Liver (tissue), 3 donors: Measurements from ENCODE around the gene RAPSN.
A peak's percentile ranks its signal among the peaks of the same experiment; 100 is the strongest.

Source experiments
- EGR1 ChIP-seq, 2 donors: IDR thresholded peaks; 2 replicates each; pipeline ENCODE4 v1.6.1; 2016 to 2018; ENCODE audit warnings: antibody characterized with exemption in 2 of 2, low read depth in 2 of 2
- HNF4A ChIP-seq, 2 donors: conservative IDR thresholded peaks; 2 replicates each; pipeline ENCODE4 v1.6.1; 2016; ENCODE audit warnings: antibody characterized with exemption in 2 of 2, mild to moderate bottlenecking in 2 of 2
- HNF4G ChIP-seq: IDR thresholded peaks from 2 replicates; pipeline ENCODE4 v1.6.1; 2016; ENCODE audit warnings: antibody characterized with exemption
- JUND ChIP-seq, 2 donors: IDR thresholded peaks; 2 replicates each; pipeline ENCODE4 v1.6.1; 2016; ENCODE audit warnings: antibody characterized with exemption in 2 of 2
- RAD21 ChIP-seq, 2 donors: IDR thresholded peaks; 2 replicates each; pipeline ENCODE4 v1.6.1; 2016; ENCODE audit warnings: antibody characterized with exemption in 2 of 2, mild to moderate bottlenecking in 2 of 2
- RXRA ChIP-seq, 2 donors: IDR thresholded peaks; 2 replicates each; pipeline ENCODE4 v1.6.1; 2017 to 2018; ENCODE audit warnings: antibody characterized with exemption in 2 of 2, mild to moderate bottlenecking in 1 of 2
- SP1 ChIP-seq: IDR thresholded peaks from 2 replicates; pipeline ENCODE4 v1.6.1; 2018; ENCODE audit warnings: antibody characterized with exemption, mild to moderate bottlenecking
- YY1 ChIP-seq: IDR thresholded peaks from 2 replicates; pipeline ENCODE4 v1.6.1; 2016; ENCODE audit warnings: antibody characterized with exemption, mild to moderate bottlenecking
- TF ChIP-seq, protein P1 (sequence below): fragments of 150-350 bp; IDR thresholded peaks from 2 replicates; pipeline ENCODE4 v1.5.1; 2017; ENCODE audit warnings: improper control_type of control experiment, low read depth, low read length; ENCODE audit not compliant: missing input control
- TF ChIP-seq, protein P2 (sequence below): IDR thresholded peaks from 2 replicates; pipeline ENCODE4 v1.6.1; 2016; ENCODE audit warnings: antibody characterized with exemption
- TF ChIP-seq, protein P3 (sequence below): IDR thresholded peaks from 2 replicates; pipeline ENCODE4 v1.6.1; 2016; ENCODE audit warnings: antibody characterized with exemption
- TF ChIP-seq, protein P4 (sequence below): IDR thresholded peaks from 2 replicates; pipeline ENCODE4 v1.6.1; 2016; ENCODE audit warnings: antibody characterized with exemption, mild to moderate bottlenecking
- donor health status: healthy.
- donor health status: healthy.

DNA sequence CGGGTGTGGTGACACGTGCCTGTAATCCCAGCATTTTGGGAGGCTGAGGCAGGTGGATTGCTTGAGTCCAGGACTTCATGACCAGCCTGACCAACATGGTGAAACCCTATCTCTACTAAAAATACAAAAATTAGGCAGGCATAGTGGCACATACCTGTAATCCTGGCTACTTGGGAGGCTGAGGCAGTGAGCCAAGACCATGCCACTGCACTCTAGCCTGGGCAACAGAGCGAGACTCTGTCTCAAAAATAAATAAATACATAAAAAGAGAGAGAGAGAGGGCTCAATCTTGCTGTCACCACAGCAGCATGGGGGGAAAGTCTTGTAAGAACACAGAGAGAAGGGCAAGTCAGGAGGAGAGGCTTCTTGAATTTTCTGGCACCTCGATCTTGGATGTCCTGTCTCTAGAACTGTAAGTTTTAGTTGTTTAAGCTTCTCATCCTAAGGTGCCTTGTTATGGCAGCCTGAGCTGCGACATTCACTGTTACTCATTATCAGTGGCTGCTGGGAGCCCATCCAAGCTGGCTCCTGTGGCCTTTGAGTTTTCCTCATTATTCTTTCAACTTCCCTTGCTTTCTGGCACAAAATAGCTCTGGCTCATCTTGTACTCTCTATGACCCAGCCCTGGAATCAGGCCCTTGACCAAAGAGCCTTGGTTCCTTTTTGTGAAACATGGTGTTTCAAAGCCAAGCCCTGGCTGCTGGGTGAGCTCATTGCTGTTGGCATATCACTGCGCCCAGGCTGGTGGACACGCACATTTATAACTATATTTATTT lies 14.7 kb downstream of the RAPSN start:
- TF ChIP-seq, protein P1, sequence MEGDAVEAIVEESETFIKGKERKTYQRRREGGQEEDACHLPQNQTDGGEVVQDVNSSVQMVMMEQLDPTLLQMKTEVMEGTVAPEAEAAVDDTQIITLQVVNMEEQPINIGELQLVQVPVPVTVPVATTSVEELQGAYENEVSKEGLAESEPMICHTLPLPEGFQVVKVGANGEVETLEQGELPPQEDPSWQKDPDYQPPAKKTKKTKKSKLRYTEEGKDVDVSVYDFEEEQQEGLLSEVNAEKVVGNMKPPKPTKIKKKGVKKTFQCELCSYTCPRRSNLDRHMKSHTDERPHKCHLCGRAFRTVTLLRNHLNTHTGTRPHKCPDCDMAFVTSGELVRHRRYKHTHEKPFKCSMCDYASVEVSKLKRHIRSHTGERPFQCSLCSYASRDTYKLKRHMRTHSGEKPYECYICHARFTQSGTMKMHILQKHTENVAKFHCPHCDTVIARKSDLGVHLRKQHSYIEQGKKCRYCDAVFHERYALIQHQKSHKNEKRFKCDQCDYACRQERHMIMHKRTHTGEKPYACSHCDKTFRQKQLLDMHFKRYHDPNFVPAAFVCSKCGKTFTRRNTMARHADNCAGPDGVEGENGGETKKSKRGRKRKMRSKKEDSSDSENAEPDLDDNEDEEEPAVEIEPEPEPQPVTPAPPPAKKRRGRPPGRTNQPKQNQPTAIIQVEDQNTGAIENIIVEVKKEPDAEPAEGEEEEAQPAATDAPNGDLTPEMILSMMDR, result no peak
- TF ChIP-seq, protein P2, sequence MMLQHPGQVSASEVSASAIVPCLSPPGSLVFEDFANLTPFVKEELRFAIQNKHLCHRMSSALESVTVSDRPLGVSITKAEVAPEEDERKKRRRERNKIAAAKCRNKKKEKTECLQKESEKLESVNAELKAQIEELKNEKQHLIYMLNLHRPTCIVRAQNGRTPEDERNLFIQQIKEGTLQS, result peak; percentile 58
- TF ChIP-seq, protein P3, sequence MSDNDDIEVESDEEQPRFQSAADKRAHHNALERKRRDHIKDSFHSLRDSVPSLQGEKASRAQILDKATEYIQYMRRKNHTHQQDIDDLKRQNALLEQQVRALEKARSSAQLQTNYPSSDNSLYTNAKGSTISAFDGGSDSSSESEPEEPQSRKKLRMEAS, result peak; percentile 43
- TF ChIP-seq SP1, result peak; percentile 90
- peak; percentile 77 to 82 for TF ChIP-seq JUND (IDR thresholded peaks at IDR 0.05)
- peak; percentile 38 for TF ChIP-seq HNF4G
- TF ChIP-seq, protein P4, sequence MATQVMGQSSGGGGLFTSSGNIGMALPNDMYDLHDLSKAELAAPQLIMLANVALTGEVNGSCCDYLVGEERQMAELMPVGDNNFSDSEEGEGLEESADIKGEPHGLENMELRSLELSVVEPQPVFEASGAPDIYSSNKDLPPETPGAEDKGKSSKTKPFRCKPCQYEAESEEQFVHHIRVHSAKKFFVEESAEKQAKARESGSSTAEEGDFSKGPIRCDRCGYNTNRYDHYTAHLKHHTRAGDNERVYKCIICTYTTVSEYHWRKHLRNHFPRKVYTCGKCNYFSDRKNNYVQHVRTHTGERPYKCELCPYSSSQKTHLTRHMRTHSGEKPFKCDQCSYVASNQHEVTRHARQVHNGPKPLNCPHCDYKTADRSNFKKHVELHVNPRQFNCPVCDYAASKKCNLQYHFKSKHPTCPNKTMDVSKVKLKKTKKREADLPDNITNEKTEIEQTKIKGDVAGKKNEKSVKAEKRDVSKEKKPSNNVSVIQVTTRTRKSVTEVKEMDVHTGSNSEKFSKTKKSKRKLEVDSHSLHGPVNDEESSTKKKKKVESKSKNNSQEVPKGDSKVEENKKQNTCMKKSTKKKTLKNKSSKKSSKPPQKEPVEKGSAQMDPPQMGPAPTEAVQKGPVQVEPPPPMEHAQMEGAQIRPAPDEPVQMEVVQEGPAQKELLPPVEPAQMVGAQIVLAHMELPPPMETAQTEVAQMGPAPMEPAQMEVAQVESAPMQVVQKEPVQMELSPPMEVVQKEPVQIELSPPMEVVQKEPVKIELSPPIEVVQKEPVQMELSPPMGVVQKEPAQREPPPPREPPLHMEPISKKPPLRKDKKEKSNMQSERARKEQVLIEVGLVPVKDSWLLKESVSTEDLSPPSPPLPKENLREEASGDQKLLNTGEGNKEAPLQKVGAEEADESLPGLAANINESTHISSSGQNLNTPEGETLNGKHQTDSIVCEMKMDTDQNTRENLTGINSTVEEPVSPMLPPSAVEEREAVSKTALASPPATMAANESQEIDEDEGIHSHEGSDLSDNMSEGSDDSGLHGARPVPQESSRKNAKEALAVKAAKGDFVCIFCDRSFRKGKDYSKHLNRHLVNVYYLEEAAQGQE, result peak; percentile 70
- peak; percentile 84 to 87 for TF ChIP-seq HNF4A (conservative IDR thresholded peaks at IDR 0.05)
- TF ChIP-seq RAD21 (IDR thresholded peaks at IDR 0.05), result peak; percentile 29 to 54
- peak; percentile 91 to 93 for TF ChIP-seq RXRA (IDR thresholded peaks at IDR 0.05)
- TF ChIP-seq EGR1 (IDR thresholded peaks at IDR 0.05; ENCODE audit: low read depth in 2 of 2), result peak in 1 of 2 donors; percentile 27
- TF ChIP-seq YY1, result peak; percentile 91
